Measurements from ENCODE around the gene ITCH. TPM values are rescaled to one million over a fixed set of nuclear protein-coding genes. Genes with fewer than 3 reads are reported as not detected.
A peak's percentile ranks its signal among the peaks of the same experiment; 100 is the strongest.

The ITCH gene
- total and polyA plus RNA-seq, 7 donors = 16.3 to 60.6 (median 50.2) TPM

GRCh38 chr20:34537651-34538050 lies 174.6 kb downstream of the ITCH start:
- Histone ChIP-seq H3K36me3 (peaks cover 23 to 99% (median 67%) of the 10 kb centered on the region in 4 donors), H3K9me3 (no peaks in the 10 kb centered on the region), H3K27ac (no peak overlapping the region), H3K27me3 (no peaks in the 10 kb centered on the region), H3K4me3 (no peak overlapping the region), H3K4me1 (no peaks in the 10 kb centered on the region)
- peak; percentile 54 for DNase-seq
- intact Hi-C loops (cut with DNase I) = no loop called here
- TF ChIP-seq POLR2A (IDR thresholded peaks at IDR 0.05) (no peak), EP300 (IDR thresholded peaks at IDR 0.05) (no peak), CTCF (IDR thresholded peaks at IDR 0.05) (no peak), POLR2AphosphoS5 (IDR thresholded peaks at IDR 0.05) (no peak)
- WGBS, 2 donors = 82 to 88% methylated on average over 8 of the region's 8 CpGs

- 33 to 53% methylated on average over 5 of the region's 5 CpGs for WGBS, 2 donors
Observed at GRCh38 chr20:34538671-34539123, 175.6 kb downstream of the ITCH start.

GRCh38 chr20:34539756-34540155 lies 176.7 kb downstream of the ITCH start:
- intact Hi-C loops (cut with DNase I) = loop anchor here (5.0 kb wide), 1 partner anchor 168 kb away; no protein-coding TSS in a partner anchor

More at GRCh38 chr20:34538671-34539123, 175.6 kb downstream of the ITCH start:
- no peaks in the 10 kb centered on the region for H3K4me1 ChIP-seq
- no peaks in the 10 kb centered on the region for H3K27me3 ChIP-seq
- no peak overlapping the region for H3K4me3 ChIP-seq
- H3K27ac ChIP-seq = peak overlapping the region in 2 of 4 donors; percentile 14 to 19
- intact Hi-C loops (cut with DNase I) = no loop called here
- peaks cover 21 to 89% (median 61%) of the 10 kb centered on the region in 4 donors for H3K36me3 ChIP-seq
- peak in 2 of 4 donors; percentile 5 to 17 for TF ChIP-seq POLR2AphosphoS5 (IDR thresholded peaks at IDR 0.05)
- TF ChIP-seq CTCF (IDR thresholded peaks at IDR 0.05) = peak; percentile 39 to 73 (median 67)
- TF ChIP-seq EP300 (IDR thresholded peaks at IDR 0.05) = no peak
- H3K9me3 ChIP-seq = no peaks in the 10 kb centered on the region
- DNase-seq = peak; percentile 75

GRCh38 chr20:34540596-34541263 lies 177.7 kb downstream of the ITCH start:
- H3K4me3 ChIP-seq = no peak overlapping the region
- no peak overlapping the region for H3K27ac ChIP-seq
- H3K9me3 ChIP-seq = no peaks in the 10 kb centered on the region
- peaks cover 0 to 7% (median 3%) of the 10 kb centered on the region in 4 donors for H3K4me1 ChIP-seq
- no peak for DNase-seq
- no peak for TF ChIP-seq POLR2AphosphoS5 (IDR thresholded peaks at IDR 0.05)
- TF ChIP-seq EP300 (IDR thresholded peaks at IDR 0.05) = no peak
- no peak for TF ChIP-seq POLR2A (IDR thresholded peaks at IDR 0.05)
- no peak for TF ChIP-seq CTCF (IDR thresholded peaks at IDR 0.05)
- 93% methylated on average over 15 of the region's 15 CpGs for WGBS, 2 donors
- intact Hi-C loops (cut with DNase I) = loop anchor here (5.0 kb wide), 1 partner anchor 167 kb away; no protein-coding TSS in a partner anchor
- H3K36me3 ChIP-seq = peaks cover 13 to 69% (median 42%) of the 10 kb centered on the region in 4 donors
- H3K27me3 ChIP-seq = no peaks in the 10 kb centered on the region

More at GRCh38 chr20:34539756-34540155, 176.7 kb downstream of the ITCH start:
- Histone ChIP-seq H3K27ac (no peak overlapping the region), H3K4me1 (peaks cover 0 to 7% (median 3%) of the 10 kb centered on the region in 4 donors), H3K36me3 (peaks cover 19 to 79% (median 52%) of the 10 kb centered on the region in 4 donors), H3K4me3 (no peak overlapping the region), H3K9me3 (no peaks in the 10 kb centered on the region), H3K27me3 (no peaks in the 10 kb centered on the region)
- TF ChIP-seq POLR2AphosphoS5 (IDR thresholded peaks at IDR 0.05) (no peak), CTCF (IDR thresholded peaks at IDR 0.05) (no peak), EP300 (IDR thresholded peaks at IDR 0.05) (no peak), POLR2A (IDR thresholded peaks at IDR 0.05) (no peak)
- WGBS, 2 donors = 96% methylated on average over 8 of the region's 8 CpGs
- DNase-seq = no peak

Measured in sigmoid colon (tissue), 7 donors.